ENCODE measurements around the gene LYSMD4. TPM values are rescaled to one million over a fixed set of nuclear protein-coding genes. Genes with fewer than 3 reads are reported as not detected.

LYSMD4 gene
- total RNA-seq, 3 donors from 2014 or later, result 4.5 to 6.2 (median 5.5) TPM

GRCh38 chr15:99722406-99722805, 10.8 kb downstream of the LYSMD4 start:
- Mint-ChIP-seq H3K36me3 (ENCODE audit: insufficient read depth) (peaks cover 1% of the 10 kb centered on the region), H3K27me3 (ENCODE audit: low read depth) (no peaks in the 10 kb centered on the region), H3K9me3 (no peaks in the 10 kb centered on the region), H3K4me1 (ENCODE audit: low read depth) (peaks cover 30% of the 10 kb centered on the region), H3K4me3 (no peak overlapping the region)
- ATAC-seq (no peak), DNase-seq (no peak)

GRCh38 chr15:99721896-99722295, 11.3 kb downstream of the LYSMD4 start:
- Mint-ChIP-seq H3K4me3 (no peak overlapping the region), H3K4me1 (ENCODE audit: low read depth) (peaks cover 30% of the 10 kb centered on the region)
- no peak for DNase-seq

DNA sequence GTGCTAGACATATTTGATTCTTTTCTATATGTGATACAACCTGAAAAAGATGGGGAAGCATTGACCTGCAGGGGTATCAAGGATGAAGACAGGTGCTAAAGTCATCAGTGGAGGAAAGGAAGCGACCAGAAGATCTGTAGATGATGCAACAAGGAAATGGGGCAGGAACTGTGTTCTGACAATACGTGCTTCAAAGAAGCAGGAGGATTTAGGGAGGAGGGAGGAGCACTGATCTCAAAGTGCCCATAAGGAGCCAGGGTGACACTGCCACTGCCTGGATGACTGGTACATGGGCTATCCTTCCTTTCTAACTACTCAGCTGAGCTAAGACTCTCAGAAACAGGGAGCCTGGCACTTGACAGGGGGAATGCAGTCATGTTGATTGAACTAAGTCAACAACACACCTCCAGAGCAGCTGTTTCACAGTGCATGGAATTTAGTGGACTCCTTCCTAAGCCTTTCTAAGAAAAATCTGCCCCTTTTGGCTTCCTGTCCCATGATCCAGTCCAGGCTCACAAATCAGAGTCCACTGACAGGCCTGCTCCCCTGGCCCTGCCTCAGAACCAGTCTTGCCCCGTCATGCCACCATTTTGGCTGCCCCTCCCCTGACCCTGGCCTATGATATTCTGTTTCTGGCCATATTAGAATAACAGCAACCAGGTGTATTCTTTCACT, 12.0 kb downstream of the LYSMD4 start:
- Mint-ChIP-seq H3K4me3 (peak overlapping the region; percentile 57), H3K4me1 (ENCODE audit: low read depth) (peaks cover 30% of the 10 kb centered on the region), H3K27me3 (ENCODE audit: low read depth) (no peaks in the 10 kb centered on the region), H3K36me3 (ENCODE audit: insufficient read depth) (peaks cover 1% of the 10 kb centered on the region), H3K9me3 (no peaks in the 10 kb centered on the region)
- ATAC-seq, result peak in 1 of 2 donors; percentile 16
- no peak for DNase-seq

More at GRCh38 chr15:99721896-99722295, 11.3 kb downstream of the LYSMD4 start:
- no peaks in the 10 kb centered on the region for H3K27me3 Mint-ChIP-seq (ENCODE audit: low read depth)
- no peaks in the 10 kb centered on the region for H3K9me3 Mint-ChIP-seq
- H3K36me3 Mint-ChIP-seq (ENCODE audit: insufficient read depth), result peaks cover 1% of the 10 kb centered on the region
- no peak for ATAC-seq

- DNase-seq, result no peak
- no peak for ATAC-seq
- no peaks in the 10 kb centered on the region for H3K27me3 Mint-ChIP-seq (ENCODE audit: low read depth)
Observed at GRCh38 chr15:99720533-99720932, 12.7 kb downstream of the LYSMD4 start.

DNA sequence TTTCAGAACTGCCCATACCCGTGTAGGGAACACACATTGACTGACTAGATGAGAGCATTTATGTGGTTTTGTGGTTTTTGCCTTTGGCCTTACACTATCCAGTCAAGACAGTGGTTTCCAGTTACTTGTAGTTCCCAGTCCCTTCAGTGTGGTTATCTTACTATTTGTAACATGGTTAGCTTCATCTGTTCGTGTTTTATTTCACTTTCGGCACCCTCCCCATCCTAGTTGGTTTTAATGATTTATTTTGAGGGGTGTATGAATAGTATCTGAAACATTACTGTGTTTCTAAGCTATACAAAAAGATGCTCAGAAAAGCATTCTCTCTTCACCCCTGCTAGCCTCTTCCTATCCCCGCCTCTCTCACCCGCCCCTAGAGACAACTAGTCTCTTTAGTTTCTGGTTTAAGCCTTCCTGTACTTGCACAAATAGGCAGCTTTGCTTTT, 14.1 kb downstream of the LYSMD4 start:
- DNase-seq, result no peak
- H3K4me1 Mint-ChIP-seq (ENCODE audit: low read depth), result peaks cover 30% of the 10 kb centered on the region
- H3K36me3 Mint-ChIP-seq (ENCODE audit: insufficient read depth), result peaks cover 1% of the 10 kb centered on the region
- no peaks in the 10 kb centered on the region for H3K9me3 Mint-ChIP-seq
- H3K4me3 Mint-ChIP-seq, result no peak overlapping the region
- no peaks in the 10 kb centered on the region for H3K27me3 Mint-ChIP-seq (ENCODE audit: low read depth)
- peak in 1 of 2 donors; percentile 56 for ATAC-seq

More at GRCh38 chr15:99720533-99720932, 12.7 kb downstream of the LYSMD4 start:
- Mint-ChIP-seq H3K36me3 (ENCODE audit: insufficient read depth) (peaks cover 1% of the 10 kb centered on the region), H3K4me1 (ENCODE audit: low read depth) (peaks cover 30% of the 10 kb centered on the region), H3K9me3 (no peaks in the 10 kb centered on the region), H3K4me3 (peak overlapping the region; percentile 57)

- ATAC-seq (no peak), DNase-seq (no peak)
- Mint-ChIP-seq H3K36me3 (ENCODE audit: insufficient read depth) (peaks cover 1% of the 10 kb centered on the region), H3K27me3 (ENCODE audit: low read depth) (no peaks in the 10 kb centered on the region), H3K4me3 (no peak overlapping the region), H3K9me3 (no peaks in the 10 kb centered on the region), H3K4me1 (ENCODE audit: low read depth) (peaks cover 30% of the 10 kb centered on the region)
Observed at GRCh38 chr15:99718421-99718820, 14.8 kb downstream of the LYSMD4 start.

- H3K4me3 Mint-ChIP-seq, result no peak overlapping the region
- peaks cover 30% of the 10 kb centered on the region for H3K4me1 Mint-ChIP-seq (ENCODE audit: low read depth)
- ATAC-seq (peak; percentile 39 to 64), DNase-seq (no peak)
- peaks cover 6% of the 10 kb centered on the region for H3K36me3 Mint-ChIP-seq (ENCODE audit: insufficient read depth)
- H3K27me3 Mint-ChIP-seq (ENCODE audit: low read depth), result no peaks in the 10 kb centered on the region
- H3K9me3 Mint-ChIP-seq, result no peaks in the 10 kb centered on the region
Observed at GRCh38 chr15:99717161-99718009, 15.9 kb downstream of the LYSMD4 start.

- peaks cover 28% of the 10 kb centered on the region for H3K4me1 Mint-ChIP-seq (ENCODE audit: low read depth)
- DNase-seq (no peak), ATAC-seq (no peak)
- H3K36me3 Mint-ChIP-seq (ENCODE audit: insufficient read depth), result peaks cover 6% of the 10 kb centered on the region
- no peaks in the 10 kb centered on the region for H3K9me3 Mint-ChIP-seq
- H3K27me3 Mint-ChIP-seq (ENCODE audit: low read depth), result no peaks in the 10 kb centered on the region
- no peak overlapping the region for H3K4me3 Mint-ChIP-seq
Observed at GRCh38 chr15:99716540-99717095, 16.6 kb downstream of the LYSMD4 start.

DNA sequence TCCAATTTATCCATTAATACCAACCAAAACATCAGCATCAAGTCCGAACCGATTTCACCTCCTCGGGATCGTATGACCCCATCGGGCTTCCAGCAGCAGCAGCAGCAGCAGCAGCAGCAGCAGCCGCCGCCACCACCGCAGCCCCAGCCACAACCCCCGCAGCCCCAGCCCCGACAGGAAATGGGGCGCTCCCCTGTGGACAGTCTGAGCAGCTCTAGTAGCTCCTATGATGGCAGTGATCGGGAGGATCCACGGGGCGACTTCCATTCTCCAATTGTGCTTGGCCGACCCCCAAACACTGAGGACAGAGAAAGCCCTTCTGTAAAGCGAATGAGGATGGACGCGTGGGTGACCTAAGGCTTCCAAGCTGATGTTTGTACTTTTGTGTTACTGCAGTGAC, 20.8 kb downstream of the LYSMD4 start:
- peaks cover 23% of the 10 kb centered on the region for H3K36me3 Mint-ChIP-seq (ENCODE audit: insufficient read depth)
- no peak for ATAC-seq
- H3K27me3 Mint-ChIP-seq (ENCODE audit: low read depth), result no peaks in the 10 kb centered on the region
- no peak overlapping the region for H3K4me3 Mint-ChIP-seq
- H3K9me3 Mint-ChIP-seq, result no peaks in the 10 kb centered on the region
- no peak for DNase-seq
- peaks cover 18% of the 10 kb centered on the region for H3K4me1 Mint-ChIP-seq (ENCODE audit: low read depth)

- Mint-ChIP-seq H3K4me3 (no peak overlapping the region), H3K27me3 (ENCODE audit: low read depth) (no peaks in the 10 kb centered on the region), H3K36me3 (ENCODE audit: insufficient read depth) (peaks cover 23% of the 10 kb centered on the region), H3K9me3 (no peaks in the 10 kb centered on the region), H3K4me1 (ENCODE audit: low read depth) (peaks cover 26% of the 10 kb centered on the region)
- DNase-seq (no peak), ATAC-seq (no peak)
Observed at GRCh38 chr15:99711625-99712024, 21.6 kb downstream of the LYSMD4 start.

- Mint-ChIP-seq H3K27me3 (ENCODE audit: low read depth) (no peaks in the 10 kb centered on the region), H3K4me3 (no peak overlapping the region), H3K9me3 (no peaks in the 10 kb centered on the region), H3K4me1 (ENCODE audit: low read depth) (peaks cover 34% of the 10 kb centered on the region), H3K36me3 (ENCODE audit: insufficient read depth) (peaks cover 23% of the 10 kb centered on the region)
- DNase-seq (no peak), ATAC-seq (no peak)
Observed at GRCh38 chr15:99709243-99709986, 23.8 kb downstream of the LYSMD4 start.

- ATAC-seq, result no peak
- Mint-ChIP-seq H3K27me3 (ENCODE audit: low read depth) (no peaks in the 10 kb centered on the region), H3K4me3 (no peak overlapping the region), H3K4me1 (ENCODE audit: low read depth) (peaks cover 43% of the 10 kb centered on the region), H3K9me3 (no peaks in the 10 kb centered on the region), H3K36me3 (ENCODE audit: insufficient read depth) (peaks cover 23% of the 10 kb centered on the region)
- no peak for DNase-seq
Observed at GRCh38 chr15:99708563-99708962, 24.7 kb downstream of the LYSMD4 start.

- peaks cover 52% of the 10 kb centered on the region for H3K4me1 Mint-ChIP-seq (ENCODE audit: low read depth)
- DNase-seq, result no peak
Observed at GRCh38 chr15:99707473-99708270, 25.6 kb downstream of the LYSMD4 start.

More at GRCh38 chr15:99707473-99708270, 25.6 kb downstream of the LYSMD4 start:
- peak overlapping the region; percentile 56 for H3K4me3 Mint-ChIP-seq
- H3K27me3 Mint-ChIP-seq (ENCODE audit: low read depth), result no peaks in the 10 kb centered on the region
- ATAC-seq, result peak; percentile 83 to 84
- peaks cover 20% of the 10 kb centered on the region for H3K36me3 Mint-ChIP-seq (ENCODE audit: insufficient read depth)
- H3K9me3 Mint-ChIP-seq, result no peaks in the 10 kb centered on the region

Measured in activated T-cell treated with anti-CD3 and anti-CD28 coated beads, Interleukin-2, amount 50 U/mL, for 4 hours (primary cell).